ENCODE measurements around the gene PTPRN2. TPM values are rescaled to one million over a fixed set of nuclear protein-coding genes. Genes with fewer than 3 reads are reported as not detected.
A peak's percentile ranks its signal among the peaks of the same experiment; 100 is the strongest.

PTPRN2 gene
- total and polyA plus RNA-seq, 2 of the 13 experiments (the other 11 are each of a cell fraction or from before 2014, with no cell fraction given) = 2.5 to 24.2 TPM

GRCh38 chr7:157558875-157559595, 1028.6 kb downstream of the PTPRN2 start (continued):
- TF ChIP-seq PCBP2 (optimal IDR thresholded peaks at IDR 0.05; ENCODE audit: low read depth, low read length, poor library complexity, severe bottlenecking) = no peak
- TF ChIP-seq HNF1A (IDR thresholded peaks at IDR 0.05; ENCODE audit: low read depth) = no peak
- TF ChIP-seq HNF1A (CRISPR knock-in tag; IDR thresholded peaks at IDR 0.05; ENCODE audit: borderline replicate concordance) = peak; percentile 18; the same call in 1 of the 2 replicates
- TF ChIP-seq ZBTB40 (IDR thresholded peaks at IDR 0.05) = no peak
- TF ChIP-seq ZBTB40 (CRISPR knock-in tag; IDR thresholded peaks at IDR 0.05) = 0 out of 2 replicates have a peak, but pooled peaks have one; percentile 34
- peak; percentile 69; the same call in 1 of the 2 replicates for TF ChIP-seq ZFP37 (CRISPR knock-in tag; IDR thresholded peaks at IDR 0.05; ENCODE audit: borderline replicate concordance)
- TF ChIP-seq KDM2A (CRISPR knock-in tag; IDR thresholded peaks at IDR 0.05; ENCODE audit: borderline replicate concordance, low read depth) = peak; percentile 44
- TF ChIP-seq ZBTB44 (CRISPR knock-in tag; IDR thresholded peaks at IDR 0.05) = no peak
- 0 out of 2 replicates have a peak, but pooled peaks have one; percentile 69 for TF ChIP-seq ZC3H13 (CRISPR knock-in tag; IDR thresholded peaks at IDR 0.05)
- no peak for TF ChIP-seq EZH2 (conservative IDR thresholded peaks at IDR 0.05; ENCODE audit: low read depth, low read length)
- 0 out of 2 replicates have a peak, but pooled peaks have one; percentile 64 for TF ChIP-seq AHR (CRISPR knock-in tag; IDR thresholded peaks at IDR 0.05)
- TF ChIP-seq PHF21A (CRISPR knock-in tag; IDR thresholded peaks at IDR 0.05) = peak; percentile 54; the same call in 1 of the 2 replicates
